ENCODE results near the gene HSD11B1. TPM values are rescaled to one million over a fixed set of nuclear protein-coding genes. Genes with fewer than 3 reads are reported as not detected.
A peak's percentile ranks its signal among the peaks of the same experiment; 100 is the strongest.

Gene HSD11B1
- total RNA-seq, 2 experiments from 2014 or later, result 0.33 TPM; not detected in 1

GRCh38 chr1:209758400-209758799, 53.8 kb downstream of the HSD11B1 start:
- no peak for TF ChIP-seq CTCF (IDR thresholded peaks at IDR 0.05)
- Histone ChIP-seq H3K9me3 (ENCODE audit: control insufficient read depth in 1 of 2, insufficient read depth in 1 of 2, low read length in 2 of 2) (no peaks in the 10 kb centered on the region), H3K27me3 (ENCODE audit: control insufficient read depth in 1 of 2, insufficient read depth in 2 of 2, low read length in 2 of 2) (no peaks in the 10 kb centered on the region), H3K27ac (ENCODE audit: low read depth in 1 of 2, low read length in 2 of 2) (peak overlapping the region; percentile 61 to 79), H3K4me1 (ENCODE audit: insufficient read depth, low read length) (peaks cover 79% of the 10 kb centered on the region), H3K4me3 (ENCODE audit: low read length) (peak overlapping the region; percentile 68), H3K36me3 (ENCODE audit: insufficient read depth, low read length) (peaks cover 53% of the 10 kb centered on the region)
- ATAC-seq (ENCODE audit: poor library complexity) (no peak), DNase-seq (peak in 1 of 14 experiments; percentile 32)
- Mint-ChIP-seq H3K4me1 (ENCODE audit: low read depth) (peaks cover 81% of the 10 kb centered on the region), H3K36me3 (ENCODE audit: low read depth) (peaks cover 77% of the 10 kb centered on the region), H3K27me3 (no peaks in the 10 kb centered on the region), H3K27ac (peak overlapping the region; percentile 89), H3K9me3 (no peaks in the 10 kb centered on the region), H3K4me3 (peak overlapping the region; percentile 88)
- intact Hi-C loops (cut with DNase I, micrococcal nuclease), result no loop called here
- ChIA-PET CTCF (interaction anchor here (0.8 to 1.5 kb wide), 2 partner anchors 9 to 10 kb away, joined by 3 to 7 read pairs; no protein-coding TSS in a partner anchor), POLR2A (interaction anchor here (3.7 to 13.9 kb wide), 4 partner anchors 9 to 25 kb away, joined by 22 to 478 read pairs (median 60); partner anchors contain the start of gene C1orf74)

- Histone ChIP-seq H3K4me1 (ENCODE audit: insufficient read depth, low read length) (peaks cover 79% of the 10 kb centered on the region), H3K27ac (ENCODE audit: low read depth in 1 of 2, low read length in 2 of 2) (peak overlapping the region; percentile 25 to 79), H3K27me3 (ENCODE audit: control insufficient read depth in 1 of 2, insufficient read depth in 2 of 2, low read length in 2 of 2) (no peaks in the 10 kb centered on the region), H3K9me3 (ENCODE audit: control insufficient read depth in 1 of 2, insufficient read depth in 1 of 2, low read length in 2 of 2) (no peaks in the 10 kb centered on the region), H3K36me3 (ENCODE audit: insufficient read depth, low read length) (peaks cover 68% of the 10 kb centered on the region), H3K4me3 (ENCODE audit: low read length) (peak overlapping the region; percentile 68)
- Mint-ChIP-seq H3K4me3 (peak overlapping the region; percentile 57), H3K4me1 (ENCODE audit: low read depth) (peaks cover 82% of the 10 kb centered on the region), H3K27me3 (no peaks in the 10 kb centered on the region), H3K36me3 (ENCODE audit: low read depth) (peaks cover 89% of the 10 kb centered on the region), H3K9me3 (no peaks in the 10 kb centered on the region), H3K27ac (peak overlapping the region; percentile 89)
- intact Hi-C loops (cut with DNase I, micrococcal nuclease), result no loop called here
- ATAC-seq (ENCODE audit: poor library complexity) (no peak), DNase-seq (no peak)
- no peak for TF ChIP-seq CTCF (IDR thresholded peaks at IDR 0.05)
- ChIA-PET POLR2A (interaction anchor here (1.9 to 13.9 kb wide), 3 partner anchors 8 to 24 kb away, joined by 9 to 478 read pairs (median 79); partner anchors contain the start of gene C1orf74), CTCF (interaction anchor here (1.3 kb wide), 3 partner anchors 9 to 63 kb away, joined by 3 to 8 read pairs (median 4); no protein-coding TSS in a partner anchor)
Observed at GRCh38 chr1:209759829-209760359, 55.2 kb downstream of the HSD11B1 start.

- Histone ChIP-seq H3K27me3 (ENCODE audit: control insufficient read depth in 1 of 2, insufficient read depth in 2 of 2, low read length in 2 of 2) (no peaks in the 10 kb centered on the region), H3K36me3 (ENCODE audit: insufficient read depth, low read length) (peaks cover 80% of the 10 kb centered on the region), H3K4me1 (ENCODE audit: insufficient read depth, low read length) (peaks cover 80% of the 10 kb centered on the region), H3K27ac (ENCODE audit: low read depth in 1 of 2, low read length in 2 of 2) (peak overlapping the region; percentile 33 to 42), H3K4me3 (ENCODE audit: low read length) (no peak overlapping the region), H3K9me3 (ENCODE audit: control insufficient read depth in 1 of 2, insufficient read depth in 1 of 2, low read length in 2 of 2) (no peaks in the 10 kb centered on the region)
- no peaks in the 10 kb centered on the region for H3K9me3 Mint-ChIP-seq
- H3K4me3 Mint-ChIP-seq, result peak overlapping the region; percentile 62
- DNase-seq (no peak), ATAC-seq (ENCODE audit: poor library complexity) (no peak)
- ChIA-PET POLR2A (interaction anchor here (1.9 to 13.9 kb wide), 3 partner anchors 6 to 23 kb away, joined by 9 to 478 read pairs (median 79); partner anchors contain the start of gene C1orf74), CTCF (interaction anchor here (1.3 kb wide), 3 partner anchors 8 to 62 kb away, joined by 3 to 8 read pairs (median 4); no protein-coding TSS in a partner anchor)
- peaks cover 82% of the 10 kb centered on the region for H3K4me1 Mint-ChIP-seq (ENCODE audit: low read depth)
- intact Hi-C loops (cut with DNase I, micrococcal nuclease), result no loop called here
- TF ChIP-seq CTCF (IDR thresholded peaks at IDR 0.05), result no peak
- peaks cover 97% of the 10 kb centered on the region for H3K36me3 Mint-ChIP-seq (ENCODE audit: low read depth)
- no peaks in the 10 kb centered on the region for H3K27me3 Mint-ChIP-seq
- H3K27ac Mint-ChIP-seq, result peak overlapping the region; percentile 89
Observed at GRCh38 chr1:209761011-209761635, 56.5 kb downstream of the HSD11B1 start.

Measured in CD4-positive, alpha-beta T cell (primary cell).